HG03575 (cell line): Measurements from ENCODE around the gene SLC9A3.
A peak's percentile ranks its signal among the peaks of the same experiment; 100 is the strongest.

ENCODE experiments used
- ATAC-seq: cut with Tn5 transposase; IDR thresholded peaks from one replicate; pipeline ENCODE4 v1.9.1; 2021; ENCODE audit not compliant: unreplicated experiment, insufficient number of reproducible peaks, low FRiP score; ENCODE audit errors: extremely low read depth

The SLC9A3 gene

DNA sequence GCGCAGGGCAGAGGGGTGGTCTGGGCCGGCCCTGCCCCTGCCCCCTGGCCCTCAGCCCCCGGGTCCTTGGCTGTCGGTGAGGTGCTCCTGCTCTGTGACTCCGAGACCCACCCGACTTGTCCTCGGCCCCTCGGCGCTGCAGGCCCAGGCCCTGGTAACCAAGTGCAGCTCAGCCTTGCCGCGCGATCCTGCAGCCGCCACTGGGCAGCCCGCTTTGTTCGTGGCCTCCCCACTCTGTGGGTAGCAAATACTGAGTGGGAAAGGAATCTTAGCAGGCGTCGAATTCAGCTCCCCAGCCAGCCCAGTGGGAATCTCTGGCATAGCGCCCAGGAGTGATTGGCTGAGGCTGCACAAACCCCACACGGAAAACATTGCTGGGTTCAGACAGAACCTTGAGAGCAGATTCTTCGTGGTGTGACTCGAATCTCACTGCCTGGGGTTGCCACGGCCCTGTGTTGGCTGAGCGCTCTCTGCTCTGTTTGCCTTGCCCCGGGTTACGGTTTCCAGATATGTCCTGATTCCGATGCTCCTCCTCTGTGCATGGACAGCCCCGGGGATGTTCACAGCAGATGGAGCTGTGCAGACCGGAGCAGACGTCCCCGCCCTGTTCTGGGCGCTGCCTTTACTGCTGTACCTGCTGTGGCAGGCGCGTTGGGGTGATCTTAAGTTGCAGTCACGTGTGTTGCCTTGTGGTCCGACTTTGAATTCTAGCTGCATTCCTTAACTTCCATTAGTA, 94.6 kb downstream of the SLC9A3 start:
- no peak for ATAC-seq

GRCh38 chr5:428754-429452, 95.3 kb downstream of the SLC9A3 start:
- ATAC-seq, result no peak

- ATAC-seq, result no peak
Observed at GRCh38 chr5:428219-428618, 96.0 kb downstream of the SLC9A3 start.

- ATAC-seq, result no peak
Observed at GRCh38 chr5:427415-428087, 96.7 kb downstream of the SLC9A3 start.

- ATAC-seq, result no peak
Observed at GRCh38 chr5:426392-426976, 97.8 kb downstream of the SLC9A3 start.

DNA sequence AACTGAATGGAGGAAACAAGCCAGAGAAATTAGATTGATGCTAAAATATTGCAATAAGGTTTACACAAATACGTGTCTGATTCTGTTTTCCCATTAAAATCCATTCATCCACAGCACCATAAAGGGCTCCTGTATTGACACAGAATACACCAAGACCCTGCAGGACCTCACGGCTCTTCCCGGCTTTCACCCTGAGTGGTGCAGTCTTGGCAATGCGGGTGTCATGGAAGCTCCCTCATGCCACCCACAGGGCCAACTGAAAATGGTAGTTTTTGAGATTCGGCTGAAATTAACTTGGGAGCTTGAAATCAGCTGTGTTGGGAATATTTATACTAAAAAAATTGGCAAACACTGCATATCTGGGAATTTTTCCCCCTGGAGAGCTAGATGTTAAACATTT, 98.5 kb downstream of the SLC9A3 start:
- ATAC-seq, result no peak

- ATAC-seq, result peak; percentile 65
Observed at GRCh38 chr5:424301-425110, 99.7 kb downstream of the SLC9A3 start.

DNA sequence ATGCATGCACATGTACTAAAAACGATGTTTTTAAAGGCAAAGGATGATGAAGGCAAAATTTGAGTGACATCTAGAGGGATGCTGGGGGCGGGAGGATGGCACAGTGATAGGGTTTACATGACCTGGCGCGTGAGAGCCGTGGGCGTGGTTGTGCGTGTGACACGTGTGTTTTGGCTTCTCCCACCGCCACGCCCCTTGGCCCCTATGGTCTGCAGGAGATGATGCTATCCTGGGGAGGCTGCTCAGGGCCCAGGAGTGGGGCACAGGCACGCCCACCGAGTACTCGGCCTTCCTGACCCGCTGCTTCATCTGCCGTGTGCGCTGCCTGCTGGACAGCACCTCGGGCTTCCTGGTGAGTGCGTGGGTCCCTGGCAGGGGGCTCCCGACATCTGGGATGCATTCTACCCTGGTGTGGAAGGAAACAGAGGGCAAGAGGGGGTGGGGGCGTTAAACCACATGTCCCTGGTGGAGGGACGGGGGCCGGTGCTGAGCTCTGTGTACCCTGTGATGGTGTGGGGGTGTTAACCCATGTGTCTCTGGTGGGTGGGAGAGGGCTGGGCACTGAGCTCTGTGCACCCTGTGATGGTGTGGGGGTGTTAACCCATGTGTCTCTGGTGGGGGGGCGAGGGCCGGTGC, 100.5 kb downstream of the SLC9A3 start:
- no peak for ATAC-seq

GRCh38 chr5:423233-423565, 101.0 kb downstream of the SLC9A3 start:
- ATAC-seq, result no peak

GRCh38 chr5:422323-423232, 101.7 kb downstream of the SLC9A3 start:
- ATAC-seq, result no peak

DNA sequence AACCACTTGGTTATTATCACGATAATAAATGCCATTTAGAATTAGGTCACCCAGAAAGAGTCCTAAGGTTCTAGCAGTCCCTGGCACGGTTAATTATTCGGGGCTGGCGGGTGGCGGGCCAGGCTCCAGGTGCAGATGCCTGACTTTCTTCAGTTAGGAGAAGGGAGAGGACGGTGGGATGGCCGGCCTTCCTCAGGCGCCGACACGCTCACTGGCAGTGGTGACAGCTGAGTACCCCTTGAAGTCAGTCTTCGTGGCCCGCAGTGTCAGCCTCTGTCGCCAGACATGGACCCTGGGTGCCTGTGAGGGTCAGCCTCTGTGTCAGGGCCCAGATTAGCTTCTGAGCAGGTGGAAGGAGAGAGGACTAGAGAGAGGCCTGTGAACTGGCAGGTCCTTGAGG, 102.3 kb downstream of the SLC9A3 start:
- no peak for ATAC-seq

DNA sequence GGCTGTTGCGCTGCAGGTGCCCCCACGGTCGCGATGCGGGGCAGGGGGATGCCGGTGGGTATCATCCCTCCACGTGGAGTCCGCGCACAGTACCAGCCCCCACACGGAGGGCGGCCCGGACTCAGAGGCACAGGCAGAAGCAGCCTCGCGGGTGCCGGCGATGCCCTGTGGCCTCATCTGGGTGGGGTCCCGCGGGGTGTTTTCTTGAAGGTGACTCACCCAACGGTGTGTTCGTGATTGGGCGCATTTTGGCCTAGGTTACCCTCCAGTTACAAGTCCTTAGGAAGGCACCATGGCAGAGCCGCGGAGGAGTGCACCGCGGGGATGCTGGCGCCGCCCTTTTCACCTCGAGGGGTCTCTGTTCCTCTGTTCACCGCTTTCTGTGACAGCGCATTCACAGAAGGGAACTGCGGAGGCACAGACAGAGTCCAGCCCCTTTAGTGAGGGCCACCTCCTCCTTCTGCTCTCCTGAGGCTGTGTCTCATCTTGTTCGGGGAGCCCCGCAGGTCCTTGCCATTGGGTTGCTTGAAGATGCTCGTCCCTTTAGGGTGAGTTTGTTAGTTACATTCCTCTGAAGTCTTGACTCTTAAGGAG, 102.9 kb downstream of the SLC9A3 start:
- no peak for ATAC-seq

DNA sequence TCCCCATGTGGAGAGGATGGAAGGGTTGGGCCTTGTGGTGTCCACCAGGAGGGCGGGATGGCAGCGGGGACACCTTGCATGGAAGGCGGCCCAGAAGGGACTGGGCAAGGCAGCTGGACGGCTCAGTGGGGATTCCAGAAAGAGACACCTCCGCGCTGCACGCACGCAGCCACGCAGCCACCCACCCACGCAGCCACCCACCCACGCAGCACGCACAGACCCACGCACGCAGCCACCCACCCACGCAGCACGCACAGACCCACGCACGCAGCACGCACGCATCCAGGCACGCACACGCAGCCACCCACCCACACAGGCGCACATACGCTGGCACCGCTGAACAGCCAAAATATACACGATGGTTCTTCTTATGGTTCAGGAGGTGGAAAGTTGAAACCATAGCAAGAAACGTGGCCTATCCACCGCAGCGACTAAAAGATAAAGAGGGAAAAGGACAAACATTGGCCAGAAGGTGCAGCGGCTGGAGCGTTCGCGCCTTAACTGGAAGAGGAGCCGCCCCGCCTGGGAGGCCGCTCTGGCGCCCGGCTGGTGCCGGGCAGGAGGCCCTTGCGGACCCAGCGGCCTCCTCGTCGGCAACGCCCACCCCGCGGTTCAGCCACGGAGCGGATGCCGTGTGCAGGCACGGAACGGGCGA, 103.5 kb downstream of the SLC9A3 start:
- ATAC-seq, result no peak
